IPS-NIHi7 (cell line): Measurements from ENCODE around the gene FFAR2.
"Not testable (repeated sequence)": the region's sequence is repeated elsewhere in the genome, so short reads cannot be mapped to it uniquely, and the experiment has no call there.

Experiments used
- DNase-seq: peaks from one replicate; pipeline ENCODE4 v3.0.0; 2012; ENCODE audit warnings: mixed read lengths; ENCODE audit errors: extremely low spot score

Gene FFAR2

GRCh38 chr19:35455616-35456201 lies 7.7 kb downstream of the FFAR2 start:
- DNase-seq = no peak

- no peak for DNase-seq
Measured at GRCh38 chr19:35457173-35457572, 9.1 kb downstream of the FFAR2 start.

- DNase-seq = no peak
Measured at GRCh38 chr19:35458192-35458591, 10.1 kb downstream of the FFAR2 start.

GRCh38 chr19:35458731-35459391 lies 10.8 kb downstream of the FFAR2 start:
- no peak for DNase-seq

GRCh38 chr19:35459414-35460082 lies 11.5 kb downstream of the FFAR2 start:
- no peak for DNase-seq

- DNase-seq = no peak
Measured at GRCh38 chr19:35460608-35461007, 12.6 kb downstream of the FFAR2 start.

GRCh38 chr19:35461060-35461459 lies 13.0 kb downstream of the FFAR2 start:
- no peak for DNase-seq

- not testable (repeated sequence) for DNase-seq
Measured at GRCh38 chr19:35461788-35462187, 13.7 kb downstream of the FFAR2 start.

- DNase-seq = no peak
Measured at GRCh38 chr19:35462476-35462953, 14.5 kb downstream of the FFAR2 start.

- DNase-seq = not testable (repeated sequence)
Measured at GRCh38 chr19:35462956-35463355, 14.9 kb downstream of the FFAR2 start.

- no peak for DNase-seq
Measured at GRCh38 chr19:35466259-35466658, 18.2 kb downstream of the FFAR2 start.

GRCh38 chr19:35468637-35469036 lies 20.6 kb downstream of the FFAR2 start:
- DNase-seq = peak; percentile 73

- DNase-seq = no peak
Measured at GRCh38 chr19:35470128-35470527, 22.1 kb downstream of the FFAR2 start.

- not testable (repeated sequence) for DNase-seq
Measured at GRCh38 chr19:35471075-35471474, 23.0 kb downstream of the FFAR2 start.

GRCh38 chr19:35471946-35472345 lies 23.9 kb downstream of the FFAR2 start:
- no peak for DNase-seq

GRCh38 chr19:35474104-35474503 lies 26.0 kb downstream of the FFAR2 start:
- DNase-seq = no peak

GRCh38 chr19:35474594-35474993 lies 26.5 kb downstream of the FFAR2 start:
- not testable (repeated sequence) for DNase-seq

GRCh38 chr19:35476149-35476548 lies 28.1 kb downstream of the FFAR2 start:
- peak; percentile 70 for DNase-seq

GRCh38 chr19:35478794-35479677 lies 31.0 kb downstream of the FFAR2 start:
- DNase-seq = no peak

GRCh38 chr19:35483089-35483488 lies 35.0 kb downstream of the FFAR2 start:
- no peak for DNase-seq

- DNase-seq = no peak
Measured at GRCh38 chr19:35484252-35485036, 36.4 kb downstream of the FFAR2 start.
